GM12878 (cell line): ENCODE measurements around the gene DCLK2. TPM values are rescaled to one million over a fixed set of nuclear protein-coding genes. Genes with fewer than 3 reads are reported as not detected.

Source experiments
- ATAC-seq: fragments of 200-7000 bp; cut with Tn5 transposase; 3 replicates; pipeline ENCODE4 v1.9.1; 2020; ENCODE audit warnings: mild to moderate bottlenecking, moderate library complexity
- BruUV-seq: library from RNA; stranded (reverse); fragments of 400-500 nt; replicated peaks from 2 replicates; lab custom pipeline; 2021; lab: Mats Ljungman, UMichigan
- CTCF ChIA-PET: fragments of 300-600 bp; sonication (Branson Sonifier 250); formaldehyde crosslinking; extraction: SDS; loops from one replicate; lab custom pipeline; 2021; ENCODE audit warnings: inconsistent platforms; lab: Yijun Ruan, JAX
- POLR2A ChIA-PET: fragments of 350-600 bp; formaldehyde crosslinking; extraction: SDS; loops from one replicate; lab custom pipeline; 2021; ENCODE audit warnings: inconsistent platforms; lab: Charles Lee
- RAD21 ChIA-PET: fragments of 300-600 bp; sonication (Branson Sonifier 250); formaldehyde crosslinking; loops from one replicate; lab custom pipeline; 2023; ENCODE audit warnings: antibody characterized with exemption; ENCODE audit not compliant: unreplicated experiment; lab: Charles Lee
- SMC1A ChIA-PET: fragments of 300-600 bp; sonication (Branson Sonifier 250); formaldehyde crosslinking; loops from one replicate; lab custom pipeline; 2023; ENCODE audit not compliant: unreplicated experiment, uncharacterized antibody; lab: Charles Lee
- DNase-seq: peaks from one replicate; pipeline ENCODE4 v3.0.0-alpha.2; 2011; ENCODE audit warnings: low read depth, low spot score
- FAIRE-seq: peaks from 3 replicates; lab custom pipeline; 2011; peaks lifted over from hg19 to GRCh38; lab: Jason Lieb, UNC
- H2AFZ ChIP-seq: 2 replicates; pipeline ENCODE4 v1.6.0; 2011; ENCODE audit warnings: low read depth, low read length, control low read depth; ENCODE audit not compliant: control insufficient read depth
- H3K27ac ChIP-seq: 2 replicates; pipeline ENCODE4 v1.5.1; 2011; ENCODE audit warnings: control low read depth; ENCODE audit not compliant: control insufficient read depth, insufficient read depth
- H3K27me3 ChIP-seq, 2 experiments: replicated peaks in 1 of 2; 2 replicates each; pipeline versions ENCODE4 v1.6.0 to v1.6.1; 2011; ENCODE audit warnings: low read length in 1 of 2; ENCODE audit not compliant: control insufficient read depth in 2 of 2, insufficient read depth in 2 of 2
- H3K36me3 ChIP-seq, 2 experiments: 2 replicates each; pipeline ENCODE4 v1.5.1; 2011; ENCODE audit warnings: low read length in 1 of 2; ENCODE audit not compliant: control insufficient read depth in 2 of 2, insufficient read depth in 2 of 2
- H3K4me1 ChIP-seq: 2 replicates; pipeline ENCODE4 v1.6.1; 2011; ENCODE audit warnings: mild to moderate bottlenecking, low read length, moderate library complexity, mixed read lengths; ENCODE audit not compliant: control insufficient read depth, insufficient read depth
- H3K4me2 ChIP-seq: 2 replicates; pipeline ENCODE4 v1.6.0; 2011; ENCODE audit warnings: control low read depth; ENCODE audit not compliant: control insufficient read depth, insufficient read depth
- H3K4me3 ChIP-seq: fragments of 200-600 bp; sonication (generic); 2 replicates; pipeline ENCODE4 v1.5.1; 2016
- H3K79me2 ChIP-seq: 2 replicates; pipeline ENCODE4 v1.6.0; 2011; ENCODE audit warnings: low read length; ENCODE audit not compliant: control insufficient read depth, insufficient read depth
- H3K9ac ChIP-seq: 2 replicates; pipeline ENCODE4 v1.8.0; 2011; ENCODE audit warnings: low read length, control low read depth, mixed read lengths; ENCODE audit not compliant: control insufficient read depth, insufficient read depth
- H3K9me3 ChIP-seq: replicated peaks from 3 replicates; pipeline ENCODE4 v1.5.1; 2011; ENCODE audit warnings: mild to moderate bottlenecking, low read length; ENCODE audit not compliant: control insufficient read depth, insufficient read depth
- H4K20me1 ChIP-seq: 2 replicates; pipeline ENCODE4 v1.6.0; 2011; ENCODE audit not compliant: control insufficient read depth, insufficient read depth
- CBFB ChIP-seq: IDR thresholded peaks from 2 replicates; pipeline ENCODE4 v1.6.1; 2016; ENCODE audit warnings: antibody characterized with exemption, low read depth
- CEBPB ChIP-seq, 2 experiments: fragments of 150-350 bp in 1 of 2; IDR thresholded peaks; 2 replicates each; pipeline ENCODE4 v1.6.1; 2012 to 2014; ENCODE audit warnings: low read depth in 2 of 2, low read length in 2 of 2, borderline replicate concordance in 1 of 2, inconsistent platforms in 1 of 2
- IKZF1 ChIP-seq: fragments of 450-650 bp; conservative IDR thresholded peaks from 2 replicates; pipeline ENCODE4 v1.6.1; 2017; ENCODE audit warnings: antibody characterized with exemption, mild to moderate bottlenecking
- JUND ChIP-seq: IDR thresholded peaks from 2 replicates; pipeline ENCODE4 v1.6.1; 2012; ENCODE audit warnings: low read depth, mild to moderate bottlenecking, low read length, improper control_type of control experiment, moderate library complexity
- KAT2A ChIP-seq: conservative IDR thresholded peaks from 2 replicates; pipeline ENCODE4 v1.6.1; 2011; ENCODE audit warnings: low read depth, low read length; ENCODE audit not compliant: control insufficient read depth
- MEF2A ChIP-seq: IDR thresholded peaks from 2 replicates; pipeline ENCODE4 v1.6.1; 2011; ENCODE audit warnings: low read depth, mild to moderate bottlenecking, low read length, moderate library complexity; ENCODE audit not compliant: insufficient read depth
- NFYB ChIP-seq: IDR thresholded peaks from 2 replicates; pipeline ENCODE4 v1.6.1; 2011; ENCODE audit warnings: low read depth, mild to moderate bottlenecking, low read length, improper control_type of control experiment, moderate library complexity; ENCODE audit not compliant: insufficient read depth
- POLR2A ChIP-seq: IDR thresholded peaks from 2 replicates; pipeline ENCODE4 v1.6.1; 2011; ENCODE audit warnings: low read depth, mild to moderate bottlenecking, low read length
- RCOR1 ChIP-seq: conservative IDR thresholded peaks from 2 replicates; pipeline ENCODE4 v1.6.1; 2012; ENCODE audit warnings: low read depth, low read length, improper control_type of control experiment
- SIN3A ChIP-seq: IDR thresholded peaks from 2 replicates; pipeline ENCODE4 v1.6.1; 2012; ENCODE audit warnings: low read depth, low read length, improper control_type of control experiment
- SMARCA5 ChIP-seq: fragments of 450-650 bp; IDR thresholded peaks from 2 replicates; pipeline ENCODE4 v1.6.1; 2017; ENCODE audit warnings: mild to moderate bottlenecking
- TCF7 ChIP-seq: IDR thresholded peaks from 2 replicates; pipeline ENCODE4 v1.6.1; 2014; ENCODE audit warnings: antibody characterized with exemption, borderline replicate concordance
- ZZZ3 ChIP-seq: IDR thresholded peaks from 2 replicates; pipeline ENCODE4 v1.6.1; 2011; ENCODE audit warnings: low read depth; ENCODE audit not compliant: control insufficient read depth, insufficient read length
- WGBS: methylation state at CpG from one replicate; pipeline ENCODE4 v1.1.6; 2016; ENCODE audit warnings: low lambda C conversion rate; ENCODE audit not compliant: insufficient replicate concordance, insufficient coverage; ENCODE audit errors: missing lambda C conversion rate; 5-methylcytosine and 5-hydroxymethylcytosine counted together
- in situ Hi-C: fragments of 300-500 bp; cut with MboI; formaldehyde crosslinking; loops from 9 replicates; pipeline ENCODE4 v1.14.3; 2018; ENCODE audit warnings: mixed read lengths
- intact Hi-C: fragments of 100-400 bp; cut with micrococcal nuclease; formaldehyde crosslinking; loops from one replicate; pipeline ENCODE4 v1.14.2; 2022; ENCODE audit not compliant: unreplicated experiment
- polyA plus RNA-seq, 11 experiments: library from polyadenylated mRNA; depleted of rRNA in 4 of 11; unstranded in 6 of 11; stranded (reverse) in 5 of 11; fragments of >200 nt; fragmentation: Nextera tagmentation in 4 of 11; fragmentation: Illumina TruSeq in 1 of 11; extraction: Ambion mirVana in 4 of 11; extraction: Trizol in 1 of 11; gene quantifications; 1 replicate in 1 of 11; 2 replicates in 10 of 11; pipeline versions ENCODE4 v1.2.1 to v1.2.3, GENCODE V29; 2011 to 2016; ENCODE audit warnings: inconsistent platforms in 2 of 11, missing spikeins in 2 of 11, low read depth in 1 of 11
- total RNA-seq, 4 experiments: library from RNA; depleted of rRNA in 3 of 4; stranded (reverse); fragments of >200 nt in 3 of 4; fragmentation: Illumina TruSeq in 1 of 4; extraction: Trizol in 1 of 4; gene quantifications; 2 replicates each; pipeline versions ENCODE4 v1.2.1 to v1.2.3, GENCODE V29; 2013 to 2021
- TF ChIP-seq, protein P1 (sequence below): fragments of 450-650 bp; IDR thresholded peaks from 2 replicates; pipeline ENCODE4 v1.6.1; 2017; ENCODE audit warnings: antibody characterized with exemption, mild to moderate bottlenecking, moderate library complexity

Gene DCLK2
- total and polyA plus RNA-seq, 10 of the 15 experiments (the other 5 are each of a cell fraction or from before 2014, with no cell fraction given), result not detected

GRCh38 chr4:150155391-150155790 is 77.1 kb downstream of the DCLK2 start (continued):
- TF ChIP-seq, protein P1, sequence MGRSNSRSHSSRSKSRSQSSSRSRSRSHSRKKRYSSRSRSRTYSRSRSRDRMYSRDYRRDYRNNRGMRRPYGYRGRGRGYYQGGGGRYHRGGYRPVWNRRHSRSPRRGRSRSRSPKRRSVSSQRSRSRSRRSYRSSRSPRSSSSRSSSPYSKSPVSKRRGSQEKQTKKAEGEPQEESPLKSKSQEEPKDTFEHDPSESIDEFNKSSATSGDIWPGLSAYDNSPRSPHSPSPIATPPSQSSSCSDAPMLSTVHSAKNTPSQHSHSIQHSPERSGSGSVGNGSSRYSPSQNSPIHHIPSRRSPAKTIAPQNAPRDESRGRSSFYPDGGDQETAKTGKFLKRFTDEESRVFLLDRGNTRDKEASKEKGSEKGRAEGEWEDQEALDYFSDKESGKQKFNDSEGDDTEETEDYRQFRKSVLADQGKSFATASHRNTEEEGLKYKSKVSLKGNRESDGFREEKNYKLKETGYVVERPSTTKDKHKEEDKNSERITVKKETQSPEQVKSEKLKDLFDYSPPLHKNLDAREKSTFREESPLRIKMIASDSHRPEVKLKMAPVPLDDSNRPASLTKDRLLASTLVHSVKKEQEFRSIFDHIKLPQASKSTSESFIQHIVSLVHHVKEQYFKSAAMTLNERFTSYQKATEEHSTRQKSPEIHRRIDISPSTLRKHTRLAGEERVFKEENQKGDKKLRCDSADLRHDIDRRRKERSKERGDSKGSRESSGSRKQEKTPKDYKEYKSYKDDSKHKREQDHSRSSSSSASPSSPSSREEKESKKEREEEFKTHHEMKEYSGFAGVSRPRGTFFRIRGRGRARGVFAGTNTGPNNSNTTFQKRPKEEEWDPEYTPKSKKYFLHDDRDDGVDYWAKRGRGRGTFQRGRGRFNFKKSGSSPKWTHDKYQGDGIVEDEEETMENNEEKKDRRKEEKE, result no peak
- TF ChIP-seq CEBPB (IDR thresholded peaks at IDR 0.05; ENCODE audit: borderline replicate concordance in 1 of 2, low read depth in 2 of 2, low read length in 2 of 2), result no peak

- no peak for ATAC-seq
- DNase-seq, result no peak
- H4K20me1 ChIP-seq, result no peaks in the 10 kb centered on the region
- no peak overlapping the region for H3K4me2 ChIP-seq
- no peak overlapping the region for H2AFZ ChIP-seq
- FAIRE-seq, result no peak
- WGBS, result 31% methylated on average over 4 of the region's 4 CpGs
- H3K9ac ChIP-seq, result no peak overlapping the region
- intact Hi-C loops, result no loop called here
- H3K9me3 ChIP-seq, result no peaks in the 10 kb centered on the region
- RAD21 ChIA-PET, result no interaction called here
- in situ Hi-C loops, result no loop called here
- CTCF ChIA-PET, result no interaction called here
- no peaks in the 10 kb centered on the region for H3K36me3 ChIP-seq
- no peaks in the 10 kb centered on the region for H3K79me2 ChIP-seq
- POLR2A ChIA-PET, result no interaction called here
- SMC1A ChIA-PET, result no interaction called here
- no peaks in the 10 kb centered on the region for H3K4me1 ChIP-seq
- no peak overlapping the region for H3K27ac ChIP-seq
- no peaks in the 10 kb centered on the region for H3K27me3 ChIP-seq
- TF ChIP-seq, protein P1, result no peak
- TF ChIP-seq MEF2A, result no peak
- no peak for TF ChIP-seq IKZF1
- no peak for TF ChIP-seq CBFB
- no peak for TF ChIP-seq RCOR1
- TF ChIP-seq CEBPB (IDR thresholded peaks at IDR 0.05; ENCODE audit: borderline replicate concordance in 1 of 2, low read depth in 2 of 2, low read length in 2 of 2), result no peak
- TF ChIP-seq TCF7, result no peak
- TF ChIP-seq POLR2A, result no peak
- TF ChIP-seq ZZZ3, result no peak
- no peak for TF ChIP-seq NFYB
- TF ChIP-seq JUND, result no peak
- TF ChIP-seq SMARCA5, result no peak
- no peak for TF ChIP-seq SIN3A
- no peak for TF ChIP-seq KAT2A
- no TSS peak for BruUV-seq
- no peak overlapping the region for H3K4me3 ChIP-seq
Observed at GRCh38 chr4:150156543-150156942, 78.3 kb downstream of the DCLK2 start.
